Keratinocyte (primary cell): ENCODE measurements around the gene TMOD1.

ENCODE experiments used
- EZH2 ChIP-seq: IDR thresholded peaks from one replicate; pipeline ENCODE4 v1.6.1; 2012; ENCODE audit warnings: inconsistent platforms, mild to moderate bottlenecking, low read length, moderate library complexity
- TF ChIP-seq, protein P1 (sequence below), 3 experiments: IDR thresholded peaks in 1 of 3; conservative IDR thresholded peaks in 1 of 3; optimal IDR thresholded peaks in 1 of 3; 2 replicates in 2 of 3; 3 replicates in 1 of 3; pipeline versions ENCODE3 to v1.5.1; 2011; ENCODE audit warnings: low read length in 3 of 3, mild to moderate bottlenecking in 3 of 3, moderate library complexity in 2 of 3, control low read depth in 1 of 3, inconsistent platforms in 1 of 3; ENCODE audit not compliant: insufficient read depth in 2 of 3; ENCODE audit errors: extremely low read depth in 1 of 3

DNA sequence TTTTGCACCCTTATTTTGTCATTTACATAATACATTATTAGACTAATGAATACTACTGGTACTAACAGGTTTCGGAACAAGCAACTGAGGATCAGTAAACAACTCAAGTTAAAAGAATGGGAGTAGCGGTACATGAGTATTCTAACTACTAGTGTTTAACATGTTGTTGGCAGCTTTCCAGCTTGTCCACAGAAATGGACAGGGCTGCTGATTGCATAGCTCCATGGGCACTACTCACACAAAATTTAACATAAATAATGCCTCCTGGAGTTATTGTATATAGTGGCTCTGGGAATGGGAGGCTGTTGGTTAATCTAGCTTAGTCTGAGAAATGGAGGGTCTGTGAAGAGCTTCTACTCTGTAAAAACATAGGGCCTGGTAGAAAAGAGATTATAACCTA is 138.9 kb downstream of the TMOD1 start:
- TF ChIP-seq, protein P1, sequence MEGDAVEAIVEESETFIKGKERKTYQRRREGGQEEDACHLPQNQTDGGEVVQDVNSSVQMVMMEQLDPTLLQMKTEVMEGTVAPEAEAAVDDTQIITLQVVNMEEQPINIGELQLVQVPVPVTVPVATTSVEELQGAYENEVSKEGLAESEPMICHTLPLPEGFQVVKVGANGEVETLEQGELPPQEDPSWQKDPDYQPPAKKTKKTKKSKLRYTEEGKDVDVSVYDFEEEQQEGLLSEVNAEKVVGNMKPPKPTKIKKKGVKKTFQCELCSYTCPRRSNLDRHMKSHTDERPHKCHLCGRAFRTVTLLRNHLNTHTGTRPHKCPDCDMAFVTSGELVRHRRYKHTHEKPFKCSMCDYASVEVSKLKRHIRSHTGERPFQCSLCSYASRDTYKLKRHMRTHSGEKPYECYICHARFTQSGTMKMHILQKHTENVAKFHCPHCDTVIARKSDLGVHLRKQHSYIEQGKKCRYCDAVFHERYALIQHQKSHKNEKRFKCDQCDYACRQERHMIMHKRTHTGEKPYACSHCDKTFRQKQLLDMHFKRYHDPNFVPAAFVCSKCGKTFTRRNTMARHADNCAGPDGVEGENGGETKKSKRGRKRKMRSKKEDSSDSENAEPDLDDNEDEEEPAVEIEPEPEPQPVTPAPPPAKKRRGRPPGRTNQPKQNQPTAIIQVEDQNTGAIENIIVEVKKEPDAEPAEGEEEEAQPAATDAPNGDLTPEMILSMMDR (optimal IDR thresholded peaks at IDR 0.05 in 1 of 3, IDR thresholded peaks at IDR 0.05 in 1 of 3, conservative IDR thresholded peaks at IDR 0.05 in 1 of 3; ENCODE audit: extremely low read depth in 1 of 3, insufficient read depth in 2 of 3, low read length in 3 of 3) = no peak
- no peak for TF ChIP-seq EZH2
